Gastrocnemius medialis (tissue), 4 donors: ENCODE results near the gene TEX2.

Source experiments
- CTCF ChIP-seq, 5 experiments: fragments of 450-650 bp in 3 of 5; fragments of 200-600 bp in 2 of 5; sonication (generic) in 2 of 5; IDR thresholded peaks in 4 of 5; conservative IDR thresholded peaks in 1 of 5; 1 replicate in 4 of 5; 2 replicates in 1 of 5; pipeline ENCODE4 v1.5.1; 2016 to 2019; ENCODE audit warnings: antibody characterized with exemption in 5 of 5, mild to moderate bottlenecking in 3 of 5, moderate library complexity in 3 of 5
- POLR2A ChIP-seq, 2 donors: fragments of 450-650 bp; IDR thresholded peaks; one replicate each; pipeline ENCODE4 v1.6.1; 2017; ENCODE audit warnings: antibody characterized with exemption in 2 of 2, mild to moderate bottlenecking in 2 of 2, moderate library complexity in 2 of 2

DNA sequence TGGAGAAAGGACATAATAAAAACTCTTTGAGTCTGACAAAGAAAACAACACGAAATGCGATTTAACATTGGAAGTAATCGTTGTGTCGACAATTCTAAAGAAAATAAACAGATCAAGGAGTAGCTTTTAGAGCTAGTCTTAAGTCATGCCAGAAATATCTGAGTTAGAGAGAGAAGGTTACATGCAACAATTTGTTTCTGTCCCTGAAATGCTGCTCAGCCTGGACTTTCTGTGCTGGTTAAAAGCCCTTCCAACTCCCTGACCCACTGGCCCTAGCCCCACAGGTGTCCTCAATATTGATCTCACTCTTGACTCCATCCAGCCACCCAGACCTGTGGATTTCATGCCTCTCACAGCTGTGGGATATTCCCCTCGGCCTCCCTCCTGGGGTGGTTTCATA, 33.2 kb upstream of the TEX2 start:
- no peak for TF ChIP-seq CTCF (IDR thresholded peaks at IDR 0.05 in 4 of 5, conservative IDR thresholded peaks at IDR 0.05 in 1 of 5)
- no peak for TF ChIP-seq POLR2A (IDR thresholded peaks at IDR 0.05)
